ENCODE results near the gene RBM27. TPM values are rescaled to one million over a fixed set of nuclear protein-coding genes. Genes with fewer than 3 reads are reported as not detected.

RBM27 gene
- polyA plus RNA-seq, 3 donors, result 2.5 to 6.2 (median 3.9) TPM

GRCh38 chr5:146223179-146223578 is 19.8 kb downstream of the RBM27 start:
- H3K4me3 Mint-ChIP-seq, result no peak overlapping the region
- Histone ChIP-seq H3K4me1 (ENCODE audit: control insufficient read depth in 1 of 2, insufficient read depth in 2 of 2, low read length in 2 of 2) (peaks cover 0 to 4% of the 10 kb centered on the region in 2 donors), H3K4me2 (replicated peaks; ENCODE audit: extremely low read depth, low read length, poor library complexity, severe bottlenecking) (no peak overlapping the region), H3K9me3 (replicated peaks in 1 of 2; ENCODE audit: control insufficient read depth in 1 of 2, insufficient read depth in 1 of 2, low read length in 2 of 2) (no peaks in the 10 kb centered on the region), H4K20me1 (ENCODE audit: insufficient read depth, low read length) (peaks cover 26% of the 10 kb centered on the region), H2AFZ (ENCODE audit: insufficient read depth, low read depth, low read length, poor library complexity, severe bottlenecking) (no peak overlapping the region), H3K27ac (ENCODE audit: low read depth in 1 of 2, low read length in 2 of 2) (peak overlapping the region in 1 of 2 donors; percentile 9), H3K27me3 (ENCODE audit: control insufficient read depth in 2 of 2, insufficient read depth in 2 of 2, low read length in 2 of 2) (no peaks in the 10 kb centered on the region), H3K79me2 (ENCODE audit: insufficient read depth, low read length) (peaks cover 19% of the 10 kb centered on the region), H3K9ac (ENCODE audit: insufficient read depth, low read length, poor library complexity, severe bottlenecking) (no peak overlapping the region), H3K4me3 (replicated peaks in 1 of 3; ENCODE audit: low read depth in 2 of 3, low read length in 3 of 3) (no peak overlapping the region), H3K36me3 (replicated peaks in 1 of 2; ENCODE audit: control insufficient read depth in 1 of 2, insufficient read depth in 2 of 2, low read length in 2 of 2) (peaks cover 57 to 74% of the 10 kb centered on the region in 2 donors)
- H3K27me3 Mint-ChIP-seq (ENCODE audit: low read depth in 3 of 3), result peaks cover 0 to 1% (median 0%) of the 10 kb centered on the region in 3 donors
- no peak for DNase-seq
- H3K27ac Mint-ChIP-seq, result peak overlapping the region in 3 of 7 donors; percentile 23 to 30 (median 25)
- no CpG with 5 or more reads among the region's 1 CpG for WGBS (ENCODE audit: insufficient coverage)
- no peak for TF ChIP-seq CTCF (IDR thresholded peaks at IDR 0.05)
- H3K36me3 Mint-ChIP-seq, result peaks cover 52 to 69% of the 10 kb centered on the region in 2 donors
- H3K4me1 Mint-ChIP-seq, result peaks cover 3% of the 10 kb centered on the region
- intact Hi-C loops (cut with micrococcal nuclease), result no loop called here
- no peaks in the 10 kb centered on the region for H3K9me3 Mint-ChIP-seq

DNA sequence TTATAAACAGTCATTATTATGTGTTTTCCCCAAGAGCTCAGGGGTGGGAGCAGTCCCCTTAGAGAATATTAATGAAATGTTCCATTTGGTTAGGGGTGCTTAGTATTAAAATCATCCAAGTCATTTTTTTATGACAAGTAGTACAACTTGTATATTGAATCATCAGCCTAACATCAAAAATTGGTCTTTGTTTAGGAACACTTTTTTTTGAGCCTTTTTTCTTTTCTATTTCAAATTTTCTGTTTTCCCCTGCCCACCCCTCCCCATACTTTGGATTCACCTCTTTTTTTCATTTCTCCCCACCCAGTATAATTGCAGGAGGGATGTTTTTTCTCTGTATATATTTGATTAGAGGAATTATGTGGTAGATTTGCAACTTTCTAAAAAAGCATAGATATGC is 25.8 kb downstream of the RBM27 start:
- intact Hi-C loops (cut with micrococcal nuclease), result no loop called here
- Mint-ChIP-seq H3K4me1 (no peaks in the 10 kb centered on the region), H3K36me3 (peaks cover 77 to 90% of the 10 kb centered on the region in 2 donors)

More for the DNA sequence above, 25.8 kb downstream of the RBM27 start:
- no peak overlapping the region for H2AFZ ChIP-seq (ENCODE audit: insufficient read depth, low read depth, low read length, poor library complexity, severe bottlenecking)
- H3K27ac ChIP-seq (ENCODE audit: low read depth in 1 of 2, low read length in 2 of 2), result no peak overlapping the region
- H3K27me3 ChIP-seq (ENCODE audit: control insufficient read depth in 2 of 2, insufficient read depth in 2 of 2, low read length in 2 of 2), result no peaks in the 10 kb centered on the region
- Mint-ChIP-seq H3K4me3 (no peak overlapping the region), H3K27ac (peak overlapping the region in 1 of 7 donors; percentile 5), H3K27me3 (ENCODE audit: low read depth in 3 of 3) (peaks cover 0 to 1% (median 0%) of the 10 kb centered on the region in 3 donors), H3K9me3 (no peaks in the 10 kb centered on the region)
- no peaks in the 10 kb centered on the region for H3K4me1 ChIP-seq (ENCODE audit: control insufficient read depth in 1 of 2, insufficient read depth in 2 of 2, low read length in 2 of 2)
- H4K20me1 ChIP-seq (ENCODE audit: insufficient read depth, low read length), result peaks cover 8% of the 10 kb centered on the region
- no peak overlapping the region for H3K4me3 ChIP-seq (replicated peaks in 1 of 3; ENCODE audit: low read depth in 2 of 3, low read length in 3 of 3)
- no peaks in the 10 kb centered on the region for H3K9me3 ChIP-seq (replicated peaks in 1 of 2; ENCODE audit: control insufficient read depth in 1 of 2, insufficient read depth in 1 of 2, low read length in 2 of 2)
- no peak for DNase-seq
- H3K4me2 ChIP-seq (replicated peaks; ENCODE audit: extremely low read depth, low read length, poor library complexity, severe bottlenecking), result no peak overlapping the region
- no peak overlapping the region for H3K9ac ChIP-seq (ENCODE audit: insufficient read depth, low read length, poor library complexity, severe bottlenecking)
- H3K36me3 ChIP-seq (replicated peaks in 1 of 2; ENCODE audit: control insufficient read depth in 1 of 2, insufficient read depth in 2 of 2, low read length in 2 of 2), result peaks cover 85 to 97% of the 10 kb centered on the region in 2 donors
- no peak for TF ChIP-seq CTCF (IDR thresholded peaks at IDR 0.05)
- H3K79me2 ChIP-seq (ENCODE audit: insufficient read depth, low read length), result no peaks in the 10 kb centered on the region
